ENCODE results near the gene ACYP2. TPM values are rescaled to one million over a fixed set of nuclear protein-coding genes. Genes with fewer than 3 reads are reported as not detected.

The ACYP2 gene
- total RNA-seq, 4 donors from 2014 or later, result 1.6 to 77.4 (median 11.4) TPM

Small RNA genes within 50 kb of the gene (small RNA-seq; reads per million reads assigned to genes)
- 0 reads per million in 4 donors for gene RNU7-172P

Other genes starting within 250 kb of the ACYP2 start
- 10 to 100 TPM; 28.5 to 44.8 (median 32.4) TPM for gene PSME4, start 144.6 kb upstream of the ACYP2 start, total RNA-seq
- not detected for gene TSPYL6, start 140.6 kb downstream of the ACYP2 start, total RNA-seq

Data from transverse colon (tissue), 4 donors.